GM21515 (cell line): ENCODE measurements around the gene RPGRIP1.
"Not testable (repeated sequence)": the region's sequence is repeated elsewhere in the genome, so short reads cannot be mapped to it uniquely, and the experiment has no call there.

Source experiments
- ATAC-seq: cut with Tn5 transposase; IDR thresholded peaks from one replicate; pipeline ENCODE4 v1.9.1; 2021; ENCODE audit not compliant: unreplicated experiment

RPGRIP1 gene

DNA sequence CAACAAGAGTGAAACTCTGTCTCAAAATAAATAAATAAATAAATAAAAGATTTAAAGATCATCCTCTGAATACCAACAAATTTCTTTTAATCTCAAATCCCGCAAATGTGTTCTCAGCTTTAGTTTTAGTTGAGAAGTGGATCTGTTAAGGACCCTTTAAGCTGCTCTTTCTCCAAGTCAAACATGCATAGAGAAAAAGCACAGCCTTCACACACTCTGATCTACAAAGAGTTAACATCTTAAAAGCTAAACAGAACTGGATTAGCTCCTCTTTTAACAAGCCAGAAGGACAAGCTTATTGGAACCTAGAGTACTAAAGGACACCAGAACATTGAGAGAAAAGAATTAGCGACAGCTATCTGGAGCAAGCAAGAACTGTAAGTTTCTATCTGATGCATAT, at the start of gene RPGRIP1:
Gene RPGRIP1, plus strand, starts transcription at position 301 of the 400 bp plus-strand sequence. CDS start 7,894 bp downstream, outside the sequence.
- no peak for ATAC-seq

DNA sequence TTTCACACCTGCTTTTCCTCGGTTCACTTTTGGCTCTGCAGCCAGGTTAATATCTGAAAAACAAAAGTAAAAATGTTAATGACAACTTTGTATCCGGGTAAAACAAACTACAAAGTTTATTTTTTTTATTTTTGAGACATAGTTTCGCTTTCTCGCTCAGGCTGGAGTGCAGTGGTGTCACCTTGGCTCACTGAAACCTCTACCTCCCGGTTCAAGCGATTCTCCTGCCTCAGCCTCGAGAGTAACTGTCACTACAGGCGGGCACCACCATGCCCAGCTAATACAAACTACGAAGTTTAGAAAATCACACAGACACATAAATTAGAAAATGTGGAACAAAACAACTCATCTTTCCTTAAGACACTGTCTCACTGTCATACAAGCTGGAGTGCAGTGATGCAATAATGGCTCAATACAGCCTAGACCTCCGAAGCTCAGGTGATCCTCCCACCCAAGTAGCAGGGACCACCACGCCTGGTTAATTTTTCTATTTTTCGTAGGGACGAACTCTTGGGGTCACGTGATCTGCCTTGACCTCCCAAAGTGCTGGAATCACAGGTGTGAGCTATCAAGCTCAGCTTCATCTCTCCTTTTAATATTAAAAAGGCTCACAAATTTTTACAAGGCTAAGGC, 48.7 kb upstream of the RPGRIP1 start:
- no peak for ATAC-seq

DNA sequence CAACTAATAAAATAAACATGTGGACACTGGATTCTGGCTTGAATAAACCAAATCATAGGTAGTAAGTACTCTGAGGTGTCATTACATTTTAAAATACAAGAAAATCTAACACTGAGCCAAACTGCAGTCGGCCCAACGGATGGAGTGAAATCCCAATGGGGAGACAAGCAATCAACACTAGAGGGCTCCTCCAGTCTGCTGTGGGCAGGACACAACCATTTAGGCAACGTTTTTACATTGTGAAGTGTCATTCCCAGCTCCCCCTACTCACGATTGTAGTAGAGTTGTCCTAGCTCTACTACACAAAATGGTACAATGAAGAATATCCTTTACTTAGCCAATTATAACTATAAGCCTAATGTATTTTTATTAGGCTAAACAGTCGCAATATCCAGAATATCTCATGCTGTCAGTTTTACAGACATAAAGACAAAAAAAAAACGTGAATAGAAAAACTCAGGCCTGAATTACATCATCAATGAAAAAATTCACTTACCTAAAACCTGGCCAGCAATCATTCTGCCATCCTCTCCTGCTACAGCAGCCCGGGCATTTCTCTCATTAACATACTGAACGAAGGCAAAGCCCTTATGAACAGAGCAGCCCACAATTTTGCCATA, 46.3 kb upstream of the RPGRIP1 start:
- ATAC-seq: no peak

DNA sequence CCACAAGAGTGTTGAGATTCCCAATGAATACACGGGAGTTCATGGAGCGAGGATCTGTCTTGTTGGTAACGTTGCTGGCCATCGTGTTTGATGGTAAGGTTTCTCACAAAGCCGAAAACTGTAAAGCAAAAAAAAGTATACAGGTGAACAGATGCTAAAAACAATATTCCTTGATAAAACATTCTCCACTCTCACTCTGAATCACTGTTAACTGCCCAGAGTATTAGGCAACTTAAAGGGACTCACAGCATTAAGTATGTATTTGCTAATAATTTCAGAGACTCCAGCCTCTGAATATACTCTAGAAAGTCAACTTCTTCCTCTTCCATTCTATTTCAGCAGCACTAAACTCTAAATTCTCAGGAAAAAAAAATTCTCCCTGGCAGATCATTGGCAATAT, 45.8 kb upstream of the RPGRIP1 start:
- ATAC-seq: no peak

DNA sequence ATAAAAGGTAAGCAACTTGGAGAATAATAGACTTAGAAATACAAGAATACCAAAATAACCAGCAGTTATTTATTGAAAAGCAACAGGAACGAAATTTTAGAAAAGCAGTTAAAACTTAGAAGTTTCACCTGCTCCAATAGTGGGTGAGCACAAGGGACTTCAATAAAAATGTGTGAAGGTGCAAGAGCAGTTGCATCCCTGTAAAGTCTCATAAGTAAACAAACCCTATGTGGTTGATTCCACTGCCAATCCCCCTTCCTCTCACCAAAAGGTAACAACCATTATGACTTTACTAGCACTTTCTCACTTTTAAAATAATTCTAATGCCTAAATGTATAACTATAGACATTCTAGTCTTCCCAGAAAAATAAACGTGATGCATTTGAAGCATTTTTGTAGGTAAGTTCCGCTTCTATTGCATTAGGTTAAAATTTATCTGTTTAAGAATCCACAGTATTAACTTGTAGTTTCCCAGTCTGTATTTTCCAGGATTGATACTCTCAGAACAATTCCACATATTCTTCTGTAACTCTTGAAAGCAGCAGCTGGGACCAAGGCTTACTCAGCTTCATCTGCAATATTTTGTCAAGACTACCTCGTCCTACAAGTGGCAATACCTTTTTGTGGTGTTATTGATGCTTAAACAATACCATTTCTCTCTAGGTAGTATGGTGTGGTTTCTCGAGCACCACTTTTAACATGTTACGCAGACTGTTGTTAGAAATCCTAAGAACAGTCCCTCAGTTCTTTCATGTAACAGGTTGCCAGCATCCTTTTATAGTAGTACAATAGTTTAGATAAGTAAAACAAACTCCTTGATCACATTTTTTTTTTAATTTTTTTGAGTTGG, 42.7 kb upstream of the RPGRIP1 start:
- no peak for ATAC-seq

DNA sequence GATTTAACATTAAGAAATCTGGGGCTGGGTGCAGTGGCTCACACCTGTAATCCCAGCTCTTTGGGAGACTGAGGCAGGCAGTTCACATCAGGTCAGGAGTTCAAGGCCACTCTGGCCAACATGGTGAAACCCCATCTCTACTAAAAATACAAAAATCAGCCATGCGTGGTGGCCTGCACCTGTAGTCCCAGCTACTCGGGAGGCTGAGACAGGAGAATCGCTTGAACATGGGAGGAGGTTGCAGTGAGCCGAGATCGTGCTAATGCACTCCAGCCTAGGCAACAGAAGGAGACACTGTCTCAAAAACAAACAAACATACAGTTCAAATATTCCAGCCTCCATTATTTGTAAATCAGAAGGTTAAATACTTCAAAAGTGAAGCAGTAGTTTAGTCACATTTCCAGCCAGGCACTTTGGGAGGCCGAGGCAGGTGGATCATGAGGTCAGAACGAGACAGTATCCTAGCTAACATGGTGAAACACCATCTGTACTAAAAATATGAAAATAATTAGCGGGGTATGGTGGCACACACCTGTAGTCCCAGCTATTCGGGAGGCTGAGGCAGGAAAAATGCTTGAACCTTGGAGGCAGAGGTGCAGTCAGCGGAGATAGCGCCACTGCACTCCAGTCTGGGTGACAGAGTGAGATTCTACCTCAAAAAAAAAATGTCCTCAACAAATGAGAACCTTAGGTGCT, 40.9 kb upstream of the RPGRIP1 start:
- no peak for ATAC-seq

DNA sequence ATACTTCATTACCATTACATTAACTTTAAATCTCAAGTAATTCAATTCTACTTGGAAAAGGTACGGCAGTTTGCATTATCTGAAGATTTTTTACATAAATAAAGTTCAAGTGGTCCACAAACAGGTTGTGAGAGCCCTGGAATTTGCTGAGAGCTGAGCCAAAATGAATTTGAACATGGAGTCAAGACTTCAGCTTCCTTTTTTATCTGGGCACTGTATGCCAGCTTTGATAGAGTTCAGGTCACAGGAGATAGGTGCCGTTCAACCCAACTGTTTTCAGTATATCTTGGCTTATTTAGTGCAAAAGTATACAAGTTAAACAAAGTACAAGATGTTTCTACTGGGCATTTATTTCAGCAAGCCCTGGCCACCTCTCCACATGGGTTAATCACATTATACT, 39.5 kb upstream of the RPGRIP1 start:
- ATAC-seq: no peak

DNA sequence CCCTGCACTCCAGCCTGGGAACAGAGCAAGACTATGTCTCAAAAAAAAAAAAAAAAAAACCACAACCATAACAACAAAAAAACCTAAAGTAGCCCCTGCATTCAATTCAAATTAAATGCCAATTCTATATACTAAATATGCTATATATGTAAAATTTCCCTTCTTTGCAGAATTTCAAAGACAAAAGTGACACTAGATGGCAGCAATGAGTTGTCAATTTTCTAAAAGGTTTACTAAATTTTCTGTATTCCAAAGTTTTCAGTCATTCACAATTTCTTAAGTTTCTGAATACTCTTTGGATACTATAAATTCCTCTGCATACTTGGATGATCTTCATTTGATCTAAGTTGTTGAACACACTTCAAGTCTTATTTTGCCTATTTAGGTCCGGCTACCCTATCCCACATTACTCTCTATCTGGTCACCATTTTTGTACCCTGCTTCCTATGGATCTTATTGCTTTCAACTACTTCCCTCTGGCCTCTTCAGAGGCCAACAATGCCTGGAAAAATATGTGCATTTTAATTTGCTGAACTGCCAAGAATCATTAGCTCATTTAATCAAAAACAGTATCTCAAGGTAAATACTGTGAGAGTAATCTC, 38.6 kb upstream of the RPGRIP1 start:
- ATAC-seq: no peak

DNA sequence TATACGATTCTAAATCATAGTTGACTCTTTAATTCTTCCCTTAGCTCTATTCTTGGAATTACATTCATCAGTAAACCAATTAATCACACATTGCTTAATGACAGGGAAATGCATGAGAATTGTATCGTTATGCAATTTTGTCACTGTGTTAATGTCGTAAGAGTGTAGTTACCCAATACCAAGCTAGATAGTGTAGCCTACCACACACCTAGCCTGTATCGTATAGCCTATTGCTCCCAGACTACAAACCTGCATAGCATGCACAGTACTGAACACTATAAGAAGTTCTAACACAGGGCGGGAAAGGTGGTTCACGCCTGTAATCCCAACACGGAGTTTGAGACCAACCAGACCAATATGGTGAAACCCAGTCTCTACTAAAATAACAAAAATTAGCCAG, 35.3 kb upstream of the RPGRIP1 start:
- ATAC-seq: no peak

DNA sequence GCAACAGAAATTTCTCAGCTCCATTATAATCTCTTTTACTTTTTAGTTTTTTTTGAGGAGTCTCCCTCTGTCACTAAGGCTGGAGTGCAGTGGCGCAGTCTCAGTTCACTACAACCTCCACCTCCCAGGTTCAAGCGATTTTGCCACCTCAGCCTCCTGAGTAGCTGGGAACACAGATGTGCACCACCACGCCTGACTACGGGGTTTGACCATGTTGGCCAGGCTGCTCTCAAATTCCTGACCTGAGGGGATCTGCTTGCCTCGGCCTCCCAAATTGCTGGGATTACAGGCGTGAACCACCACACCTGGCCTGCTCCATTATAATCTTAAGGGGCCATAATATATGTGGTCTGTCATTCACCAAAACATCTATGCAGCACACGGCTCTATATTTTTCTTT, 34.1 kb upstream of the RPGRIP1 start:
- ATAC-seq: no peak

DNA sequence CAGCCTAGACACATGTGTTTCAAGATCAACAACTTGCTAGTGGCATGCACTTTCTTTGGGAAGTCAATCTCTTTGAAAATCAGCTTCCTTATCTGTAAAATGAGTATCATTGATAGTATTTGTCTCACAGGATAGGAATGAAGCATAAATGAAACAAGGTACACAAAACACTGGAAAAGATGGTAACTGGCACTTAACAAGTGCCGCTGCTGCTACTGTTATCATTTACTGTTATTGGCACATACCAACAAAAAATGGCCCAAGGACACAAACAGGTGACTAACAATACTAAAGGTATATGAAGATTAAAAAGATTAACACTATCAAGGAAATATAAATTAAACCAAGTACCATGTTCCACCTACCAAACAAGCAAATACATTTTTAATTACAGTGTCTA, 31.5 kb upstream of the RPGRIP1 start:
- no peak for ATAC-seq

DNA sequence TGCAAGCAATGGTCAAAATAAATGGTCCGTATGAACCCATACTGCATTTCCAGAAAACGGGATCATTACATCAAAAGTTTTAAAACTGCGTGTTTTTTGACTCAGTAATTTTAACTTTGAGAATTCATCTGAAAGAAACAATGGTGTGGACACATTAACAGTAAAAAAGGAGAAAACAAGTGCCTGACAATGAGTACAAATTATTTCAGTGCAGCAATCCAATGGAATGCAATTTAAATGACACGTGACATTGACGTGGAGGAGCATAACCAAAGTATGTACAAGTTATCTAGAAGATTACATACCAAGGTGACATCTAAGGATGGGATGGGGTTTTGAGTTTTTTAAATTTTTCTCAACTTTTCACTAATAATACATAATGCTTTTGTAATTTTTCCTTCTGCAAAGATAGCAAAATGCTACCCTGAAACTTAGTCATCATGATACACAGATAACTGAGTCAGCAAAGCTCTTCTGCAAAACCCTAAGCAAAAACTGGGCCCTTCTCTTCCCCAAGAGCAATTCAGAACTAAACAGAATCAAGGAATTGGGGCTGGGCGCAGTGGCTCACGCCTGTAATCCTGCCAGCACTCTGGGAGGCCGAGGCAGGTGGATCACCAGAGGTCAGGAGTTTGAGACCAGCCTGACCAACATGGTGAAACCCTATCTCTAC, 31.0 kb upstream of the RPGRIP1 start:
- ATAC-seq: no peak

DNA sequence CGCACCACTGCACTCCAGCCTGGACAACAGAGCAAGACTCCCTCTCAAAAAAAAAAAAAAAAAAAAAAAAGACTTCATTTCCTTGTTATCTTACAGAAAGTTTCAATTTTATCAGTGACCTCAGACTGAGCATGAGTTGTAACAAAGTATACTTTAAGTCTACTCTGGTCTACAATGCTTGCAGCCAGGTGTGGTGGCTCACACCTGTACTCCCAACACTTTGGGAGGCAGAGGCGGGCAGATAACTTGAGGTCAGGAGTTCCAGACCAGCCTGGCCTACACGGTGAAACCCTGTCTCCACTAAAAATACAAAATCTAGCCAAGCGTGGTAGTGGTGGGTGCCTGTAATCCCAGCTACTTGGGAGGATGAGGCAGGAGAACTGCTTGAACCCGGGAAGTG, 28.7 kb upstream of the RPGRIP1 start:
- ATAC-seq: no peak

DNA sequence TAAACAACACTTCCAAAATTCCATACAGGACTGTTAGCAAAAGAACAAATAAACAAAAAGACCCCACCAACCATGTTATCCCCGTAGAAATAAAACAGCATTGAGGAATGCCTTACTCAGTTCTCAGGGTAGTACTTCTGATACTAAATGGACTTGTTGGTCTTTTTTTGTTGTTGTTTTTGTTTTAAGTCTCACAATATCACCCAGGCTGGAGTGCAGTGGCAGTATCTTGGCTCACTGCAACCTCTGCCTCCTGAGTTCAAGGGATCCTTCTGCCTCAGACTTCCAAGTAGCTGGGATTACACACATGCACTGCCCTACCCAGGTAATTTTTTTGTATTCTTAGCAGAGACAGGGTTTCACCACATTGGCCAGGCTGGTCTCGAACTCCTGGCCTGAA, 27.7 kb upstream of the RPGRIP1 start:
- no peak for ATAC-seq

DNA sequence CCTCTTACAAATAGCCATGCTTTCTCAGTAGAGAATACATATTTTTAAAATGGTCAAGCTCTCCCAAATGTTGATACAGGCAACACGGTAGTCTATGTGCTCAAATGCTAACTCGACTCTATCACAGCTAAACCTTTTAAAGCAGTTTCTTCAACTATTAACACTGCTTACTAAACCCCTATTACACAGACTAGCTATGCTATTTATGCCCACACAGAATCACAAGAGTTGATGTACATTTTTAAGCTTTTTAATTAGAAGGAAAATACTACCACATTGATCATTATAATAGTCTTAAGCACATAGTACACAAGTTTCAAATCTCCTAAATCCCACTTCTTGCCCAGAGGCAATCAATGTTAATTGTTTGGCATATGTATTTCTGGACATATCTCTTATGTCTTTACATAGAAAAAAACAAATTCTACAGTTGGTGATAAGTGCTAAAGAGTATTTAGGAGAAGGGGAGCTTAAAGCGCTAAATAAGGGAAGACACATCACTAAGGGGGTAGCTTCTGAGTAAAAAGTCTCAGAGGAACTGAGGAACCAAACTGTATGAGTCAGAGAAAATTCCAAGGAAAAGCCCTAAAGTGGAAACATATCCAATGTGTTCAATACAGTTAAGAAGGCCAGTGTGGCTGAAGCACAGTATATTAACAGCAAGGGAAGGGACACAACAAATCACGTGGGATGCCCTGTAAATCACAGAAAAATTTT, 24.3 kb upstream of the RPGRIP1 start:
- no peak for ATAC-seq

DNA sequence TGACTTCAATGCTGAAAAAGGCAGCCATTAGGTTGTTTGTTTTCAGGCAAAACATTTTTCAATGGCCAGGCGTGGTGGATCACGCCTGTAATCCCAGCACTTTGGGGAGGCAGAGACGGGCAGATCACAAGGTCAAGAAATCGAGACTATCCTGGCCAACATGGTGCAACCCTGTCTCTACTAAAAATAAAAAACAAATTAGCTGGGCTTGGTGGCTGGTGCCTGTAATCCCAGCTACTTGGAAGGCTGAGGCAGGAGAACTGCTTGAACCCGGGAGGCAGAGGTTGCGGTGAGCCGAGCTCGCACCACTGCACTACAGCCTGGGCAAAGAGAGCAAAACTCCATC, 23.8 kb upstream of the RPGRIP1 start:
- not testable (repeated sequence) for ATAC-seq

DNA sequence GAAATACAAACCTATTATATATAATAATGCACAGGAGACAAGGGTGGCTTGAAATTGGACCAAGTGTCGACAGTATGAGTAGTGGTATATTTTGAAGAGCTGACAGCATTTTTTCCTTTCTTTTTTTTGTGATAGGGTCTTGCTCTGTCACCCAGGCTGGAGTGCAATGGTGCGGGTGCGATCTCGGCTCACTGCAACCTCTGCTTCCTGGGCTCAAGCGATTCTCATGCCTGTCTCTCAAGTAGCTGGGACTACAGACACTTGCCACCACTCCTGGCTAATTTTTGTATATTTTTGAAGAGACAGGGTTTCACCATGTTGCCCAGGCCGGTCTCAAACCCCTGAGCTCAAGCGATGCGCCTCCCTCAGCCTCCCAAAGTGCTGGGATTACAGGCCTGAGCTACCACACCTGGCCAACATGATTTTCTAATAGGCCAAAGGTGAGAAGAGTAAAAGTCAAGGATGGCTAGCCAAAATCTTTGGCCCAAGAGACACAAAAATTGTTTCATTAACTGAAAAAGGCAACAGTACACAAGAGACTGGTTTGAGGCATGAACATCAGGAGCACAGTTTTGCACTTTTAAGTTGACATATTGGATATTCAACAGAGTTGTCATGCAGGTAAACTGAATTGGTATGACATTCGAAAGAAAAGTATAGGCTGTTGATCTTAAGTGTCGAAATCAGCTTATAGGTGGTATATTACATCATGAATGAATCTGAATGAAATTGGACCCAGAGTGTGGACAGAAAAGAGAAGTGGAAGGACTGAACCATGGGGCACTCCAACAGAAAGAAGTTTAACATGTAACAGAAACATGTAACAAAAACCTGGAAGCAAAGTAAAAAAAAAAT, 23.1 kb upstream of the RPGRIP1 start:
- ATAC-seq: no peak

DNA sequence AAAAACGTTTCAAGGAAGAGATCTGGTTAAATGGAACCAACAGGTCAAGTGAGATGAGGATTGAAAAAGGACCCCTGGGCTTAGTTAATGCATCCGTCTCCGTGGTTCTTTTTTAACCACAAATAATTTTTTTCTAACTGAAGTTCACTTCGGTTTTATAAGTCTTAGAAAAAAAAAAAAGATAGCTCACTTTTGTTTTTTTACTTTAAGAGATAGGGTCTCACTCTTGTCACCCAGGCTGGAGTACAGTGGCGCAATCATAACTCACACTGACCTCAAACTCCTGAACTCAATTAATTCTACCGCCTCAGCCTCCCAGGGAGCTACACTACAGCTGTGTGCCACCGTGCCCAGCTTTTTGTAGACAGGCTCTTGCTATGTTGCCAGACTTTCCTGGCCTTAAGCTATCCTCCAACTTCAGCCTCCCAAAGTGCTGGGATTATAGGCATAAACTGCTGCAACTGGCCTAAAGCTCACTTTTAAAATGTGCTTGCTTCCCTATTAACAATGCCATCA, 22.4 kb upstream of the RPGRIP1 start:
- no peak for ATAC-seq
